ENCODE measurements around the gene CFAP210. TPM values are rescaled to one million over a fixed set of nuclear protein-coding genes. Genes with fewer than 3 reads are reported as not detected.

The CFAP210 gene
- total RNA-seq, 1 experiment from 2014 or later: not detected

DNA sequence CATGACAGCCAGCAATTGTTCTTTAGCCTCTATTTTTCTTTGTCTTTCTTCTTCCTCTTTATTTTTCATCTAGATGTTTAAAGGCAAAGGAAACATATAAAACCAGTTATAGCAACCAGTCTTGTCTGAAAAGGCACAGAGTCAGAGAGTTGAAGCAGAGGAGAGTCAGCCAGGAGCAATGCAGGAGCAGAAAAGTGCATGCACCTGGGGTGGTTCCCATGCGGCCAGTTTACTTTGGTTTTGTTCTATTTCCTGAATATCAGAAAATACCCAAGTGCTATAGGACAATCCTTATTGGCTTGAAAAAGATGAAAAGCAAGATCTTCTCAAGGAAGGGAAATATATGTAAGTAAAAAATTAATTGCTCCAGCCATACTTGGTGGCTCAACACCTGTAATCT lies 44.9 kb downstream of the CFAP210 start:
- intact Hi-C loops (cut with micrococcal nuclease): no loop called here
- CTCF ChIA-PET: no interaction called here
- no peak for ATAC-seq
- TF ChIP-seq SP1 (IDR thresholded peaks at IDR 0.05; ENCODE audit: low read depth) (no peak), EGR1 (IDR thresholded peaks at IDR 0.05; ENCODE audit: low read depth) (no peak)
- H3K4me1 ChIP-seq (ENCODE audit: control insufficient read depth in 1 of 2, insufficient read depth in 2 of 2, low read length in 2 of 2): peaks cover 0 to 7% of the 10 kb centered on the region in 2 experiments; a peak in 1 of 4 replicates
- no peak overlapping the region for H3K4me3 ChIP-seq (replicated peaks in 1 of 2; ENCODE audit: low read depth in 1 of 2, low read length in 2 of 2)
- no peak for DNase-seq (ENCODE audit: low read depth, low spot score)
- POLR2A ChIA-PET: no interaction called here
- H3K4me2 ChIP-seq (ENCODE audit: low read length): no peak overlapping the region
- no peaks in the 10 kb centered on the region for H4K20me1 ChIP-seq (ENCODE audit: insufficient read depth)
- BruUV-seq (replicated peaks): no TSS peak
- no peaks in the 10 kb centered on the region for H3K9me3 ChIP-seq (ENCODE audit: control insufficient read depth in 1 of 2, insufficient read depth in 1 of 2, low read depth in 1 of 2, low read length in 2 of 2)
- H3K79me2 ChIP-seq (ENCODE audit: insufficient read depth, low read length): no peaks in the 10 kb centered on the region
- no peak overlapping the region for H3K27ac ChIP-seq (ENCODE audit: low read depth, low read length)
- no peaks in the 10 kb centered on the region for H3K9me2 ChIP-seq (ENCODE audit: insufficient read depth)
- RAD21 ChIA-PET (ENCODE audit: low non-redundant PET in 1 of 2, low total read pairs in 2 of 2, uncharacterized antibody in 2 of 2, unreplicated experiment in 2 of 2): no interaction called here
- no peaks in the 10 kb centered on the region for H3K27me3 ChIP-seq (ENCODE audit: insufficient read depth, low read length)
- no peak overlapping the region for H2AFZ ChIP-seq (ENCODE audit: low read depth, low read length, poor library complexity, severe bottlenecking)
- no peak overlapping the region for H3K9ac ChIP-seq (ENCODE audit: low read length)
- H3K36me3 ChIP-seq (ENCODE audit: control insufficient read depth in 1 of 2, insufficient read depth in 2 of 2, low read length in 2 of 2): no peaks in the 10 kb centered on the region

- intact Hi-C loops (cut with micrococcal nuclease): no loop called here
These were observed 46.7 kb downstream of the CFAP210 start for GRCh38 chr2:169647496-169647895.

More at GRCh38 chr2:169647496-169647895, 46.7 kb downstream of the CFAP210 start:
- H2AFZ ChIP-seq (ENCODE audit: low read depth, low read length, poor library complexity, severe bottlenecking): no peak overlapping the region
- H3K4me1 ChIP-seq (ENCODE audit: control insufficient read depth in 1 of 2, insufficient read depth in 2 of 2, low read length in 2 of 2): no peaks in the 10 kb centered on the region
- DNase-seq (ENCODE audit: low read depth, low spot score): no peak
- ChIA-PET RAD21 (ENCODE audit: low non-redundant PET in 1 of 2, low total read pairs in 2 of 2, uncharacterized antibody in 2 of 2, unreplicated experiment in 2 of 2) (no interaction called here), CTCF (no interaction called here), POLR2A (no interaction called here)
- no peaks in the 10 kb centered on the region for H3K79me2 ChIP-seq (ENCODE audit: insufficient read depth, low read length)
- H3K36me3 ChIP-seq (ENCODE audit: control insufficient read depth in 1 of 2, insufficient read depth in 2 of 2, low read length in 2 of 2): no peaks in the 10 kb centered on the region
- no peaks in the 10 kb centered on the region for H3K27me3 ChIP-seq (ENCODE audit: insufficient read depth, low read length)
- H3K9ac ChIP-seq (ENCODE audit: low read length): no peak overlapping the region
- H3K4me2 ChIP-seq (ENCODE audit: low read length): no peak overlapping the region
- no peaks in the 10 kb centered on the region for H4K20me1 ChIP-seq (ENCODE audit: insufficient read depth)
- no peaks in the 10 kb centered on the region for H3K9me2 ChIP-seq (ENCODE audit: insufficient read depth)
- no peak overlapping the region for H3K27ac ChIP-seq (ENCODE audit: low read depth, low read length)
- no peak for ATAC-seq
- no peak overlapping the region for H3K4me3 ChIP-seq (replicated peaks in 1 of 2; ENCODE audit: low read depth in 1 of 2, low read length in 2 of 2)
- H3K9me3 ChIP-seq (ENCODE audit: control insufficient read depth in 1 of 2, insufficient read depth in 1 of 2, low read depth in 1 of 2, low read length in 2 of 2): no peaks in the 10 kb centered on the region
- no peak for TF ChIP-seq POLR2A (IDR thresholded peaks at IDR 0.05; ENCODE audit: borderline replicate concordance, extremely low read depth, insufficient read depth, insufficient read length)
- no peak for TF ChIP-seq ATF3 (IDR thresholded peaks at IDR 0.05)
- TF ChIP-seq, protein P1, sequence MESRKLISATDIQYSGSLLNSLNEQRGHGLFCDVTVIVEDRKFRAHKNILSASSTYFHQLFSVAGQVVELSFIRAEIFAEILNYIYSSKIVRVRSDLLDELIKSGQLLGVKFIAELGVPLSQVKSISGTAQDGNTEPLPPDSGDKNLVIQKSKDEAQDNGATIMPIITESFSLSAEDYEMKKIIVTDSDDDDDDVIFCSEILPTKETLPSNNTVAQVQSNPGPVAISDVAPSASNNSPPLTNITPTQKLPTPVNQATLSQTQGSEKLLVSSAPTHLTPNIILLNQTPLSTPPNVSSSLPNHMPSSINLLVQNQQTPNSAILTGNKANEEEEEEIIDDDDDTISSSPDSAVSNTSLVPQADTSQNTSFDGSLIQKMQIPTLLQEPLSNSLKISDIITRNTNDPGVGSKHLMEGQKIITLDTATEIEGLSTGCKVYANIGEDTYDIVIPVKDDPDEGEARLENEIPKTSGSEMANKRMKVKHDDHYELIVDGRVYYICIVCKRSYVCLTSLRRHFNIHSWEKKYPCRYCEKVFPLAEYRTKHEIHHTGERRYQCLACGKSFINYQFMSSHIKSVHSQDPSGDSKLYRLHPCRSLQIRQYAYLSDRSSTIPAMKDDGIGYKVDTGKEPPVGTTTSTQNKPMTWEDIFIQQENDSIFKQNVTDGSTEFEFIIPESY (IDR thresholded peaks at IDR 0.05; ENCODE audit: extremely low read depth, insufficient replicate concordance, low read length): no peak
- TF ChIP-seq CTCF (IDR thresholded peaks at IDR 0.05 in 2 of 3, conservative IDR thresholded peaks at IDR 0.05 in 1 of 3; ENCODE audit: borderline replicate concordance in 1 of 3, insufficient read depth in 1 of 3, low read depth in 2 of 3, low read length in 2 of 3): no peak
- no peak for TF ChIP-seq CEBPB (IDR thresholded peaks at IDR 0.05; ENCODE audit: low read depth)
- TF ChIP-seq EZH2 (IDR thresholded peaks at IDR 0.05): no peak
- no peak for TF ChIP-seq SIN3A (IDR thresholded peaks at IDR 0.05; ENCODE audit: low read depth)
- TF ChIP-seq TCF7L2 (IDR thresholded peaks at IDR 0.05; ENCODE audit: borderline replicate concordance, extremely low read depth, insufficient read depth, insufficient read length): no peak
- no peak for TF ChIP-seq EZH2phosphoT487 (IDR thresholded peaks at IDR 0.05; ENCODE audit: borderline replicate concordance)
- BruUV-seq (replicated peaks): no TSS peak

All from HCT116 (cell line).